NCI-H2196 (cell line): ENCODE results near the gene KCNK7.

ENCODE experiments used
- DNase-seq: peaks from one replicate; lab custom pipeline; 2025; ENCODE audit not compliant: unreplicated experiment; lab: John Stamatoyannopoulos, UW

Gene KCNK7

DNA sequence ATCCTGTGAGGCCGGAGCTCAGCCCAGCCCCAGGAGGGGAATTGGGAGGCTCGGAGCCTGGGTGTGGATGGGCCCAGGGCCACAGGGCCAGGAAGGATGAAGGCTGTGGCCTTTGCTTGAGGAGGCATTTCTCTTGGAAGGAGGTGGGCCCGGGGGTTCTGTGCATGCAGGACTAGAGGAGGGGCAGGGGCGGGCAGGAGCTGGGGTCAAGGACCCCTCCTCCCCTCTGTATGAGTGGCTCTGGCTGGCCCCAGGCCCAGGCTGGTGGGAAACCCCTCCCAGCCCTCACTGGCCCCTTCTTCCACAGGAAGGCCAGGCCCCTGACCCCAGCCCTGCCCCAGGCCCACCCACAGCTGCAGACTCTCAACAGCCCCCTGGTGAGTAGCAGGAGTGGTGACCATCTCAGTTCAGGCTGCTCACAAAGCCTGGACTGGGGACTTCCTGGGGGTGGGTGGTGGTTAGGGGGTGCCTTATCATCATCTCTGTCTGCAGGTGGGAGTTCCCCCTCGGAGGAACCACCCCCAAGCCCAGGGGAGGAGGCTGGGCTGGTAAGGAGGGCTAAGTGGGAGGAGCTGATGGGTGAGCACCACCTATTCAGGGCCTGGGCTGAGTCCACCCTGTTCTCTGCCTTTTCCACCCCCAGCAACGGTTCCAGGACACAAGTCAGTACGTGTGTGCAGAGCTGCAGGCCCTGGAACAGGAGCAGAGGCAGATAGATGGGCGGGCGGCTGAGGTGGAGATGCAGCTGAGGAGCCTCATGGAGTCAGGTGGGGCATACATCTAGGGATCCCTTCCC lies 6.0 kb downstream of the KCNK7 start:
- DNase-seq = no peak

DNA sequence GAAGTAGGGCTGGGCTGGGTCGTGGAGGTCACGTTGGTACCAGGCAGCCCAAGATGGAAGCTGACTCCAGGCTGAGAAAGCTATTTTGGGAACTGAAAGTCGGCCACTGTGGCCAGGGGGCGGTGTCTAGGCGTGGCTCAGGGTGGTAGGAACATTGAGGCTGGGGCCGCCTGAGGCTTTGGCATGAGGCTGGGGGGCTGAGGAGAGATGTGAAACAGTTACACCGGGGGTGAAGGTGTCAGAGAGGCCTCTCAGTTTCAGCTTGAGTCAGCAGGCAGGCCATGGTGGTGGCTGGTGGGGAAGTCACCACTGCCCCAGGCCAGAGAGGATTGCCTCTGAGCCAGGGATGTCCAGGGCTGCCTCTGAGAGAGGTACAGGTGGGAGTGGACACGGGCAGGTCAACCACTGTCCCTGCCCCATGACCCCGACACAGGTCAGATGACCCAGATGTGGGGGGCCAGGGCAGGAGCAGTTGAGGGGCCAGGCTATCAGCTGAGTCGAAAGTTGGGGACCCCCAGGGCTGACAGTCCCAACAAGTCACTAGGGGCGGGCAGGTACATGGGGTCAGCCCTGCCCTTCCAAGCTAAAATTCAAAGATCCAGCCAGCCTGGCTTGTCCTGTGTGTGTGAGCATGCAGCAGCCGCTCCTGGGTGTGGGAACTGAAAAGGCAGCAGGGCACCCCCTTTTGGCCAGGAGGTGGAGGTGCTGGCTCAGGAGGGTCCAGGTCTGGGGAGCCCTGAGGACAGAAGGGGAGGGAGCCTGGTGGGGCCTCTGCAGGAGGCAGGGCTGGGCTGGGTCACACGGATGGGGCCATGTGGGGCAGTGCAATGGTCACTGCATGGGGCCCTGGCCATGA lies 7.2 kb downstream of the KCNK7 start:
- DNase-seq = peak; percentile 23

DNA sequence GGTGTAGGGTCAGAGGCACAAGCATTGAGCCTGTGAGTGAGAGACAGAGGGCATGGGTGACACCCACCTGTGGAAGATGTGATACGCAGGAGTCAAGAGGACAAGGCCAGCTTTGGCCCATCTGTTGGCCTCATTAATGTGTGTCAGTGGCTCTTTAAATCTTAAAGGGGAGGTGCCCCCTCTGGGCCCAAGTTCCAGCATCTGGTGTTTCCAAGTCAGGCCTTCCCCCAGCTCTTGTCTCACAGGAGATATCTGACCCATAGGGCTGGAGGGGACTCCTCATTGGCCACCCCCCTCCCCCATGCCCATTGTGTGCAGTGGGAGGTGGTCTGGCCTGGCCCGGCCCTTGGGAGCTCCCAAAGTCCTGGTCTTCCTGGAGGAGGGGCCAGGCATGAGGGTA lies 8.9 kb downstream of the KCNK7 start:
- no peak for DNase-seq

GRCh38 chr11:65586247-65586630 lies 9.4 kb downstream of the KCNK7 start:
- no peak for DNase-seq

- no peak for DNase-seq
These were observed 10.0 kb downstream of the KCNK7 start for GRCh38 chr11:65585396-65586246.

DNA sequence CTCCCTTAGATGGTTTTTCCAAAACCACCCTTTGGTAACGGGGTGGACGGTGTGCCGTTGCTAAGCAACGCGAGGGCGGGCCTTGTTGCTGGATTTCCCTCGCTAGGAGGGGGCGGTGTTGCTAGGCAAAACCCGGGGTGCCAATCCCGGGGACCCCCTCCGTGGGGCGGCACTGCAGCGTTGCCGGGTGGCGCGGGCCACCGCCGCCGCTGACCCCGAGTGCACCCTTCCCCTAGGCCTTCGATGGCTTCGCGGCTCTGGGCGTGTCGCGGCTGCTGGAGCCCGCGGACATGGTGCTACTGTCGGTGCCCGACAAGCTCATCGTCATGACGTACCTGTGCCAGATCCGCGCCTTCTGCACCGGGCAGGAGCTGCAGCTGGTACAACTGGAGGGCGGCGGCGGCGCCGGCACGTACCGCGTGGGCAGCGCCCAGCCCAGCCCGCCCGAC lies 10.9 kb downstream of the KCNK7 start:
- no peak for DNase-seq

- DNase-seq = no peak
These were observed 11.5 kb downstream of the KCNK7 start for GRCh38 chr11:65584106-65584505.

- DNase-seq = no peak
These were observed 12.0 kb downstream of the KCNK7 start for GRCh38 chr11:65583589-65583988.

DNA sequence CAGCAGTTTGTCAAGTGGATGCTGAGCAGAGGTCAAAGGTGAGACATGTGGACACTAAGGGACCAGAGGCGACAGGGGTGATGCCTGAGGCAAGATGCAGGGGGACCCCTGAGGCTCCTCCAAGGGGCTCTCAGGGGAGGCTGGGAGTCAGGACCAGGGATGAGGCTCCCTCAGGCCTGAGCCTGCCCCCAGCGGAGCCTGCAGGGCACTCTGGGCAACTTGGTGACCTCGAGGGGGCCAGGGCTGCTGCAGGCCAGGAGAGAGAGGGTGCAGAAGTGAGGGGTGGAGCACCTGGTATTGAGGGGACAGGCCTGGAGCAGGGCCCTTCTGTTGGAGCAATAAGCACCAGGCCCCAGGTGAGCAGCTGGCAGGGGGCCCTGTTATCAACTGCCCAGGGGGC lies 13.7 kb downstream of the KCNK7 start:
- DNase-seq = no peak

GRCh38 chr11:65580756-65581155 lies 14.8 kb downstream of the KCNK7 start:
- DNase-seq = no peak

GRCh38 chr11:65580031-65580692 lies 15.4 kb downstream of the KCNK7 start:
- no peak for DNase-seq

- no peak for DNase-seq
These were observed 16.3 kb downstream of the KCNK7 start for GRCh38 chr11:65579291-65579690.

GRCh38 chr11:65578667-65579066 lies 16.9 kb downstream of the KCNK7 start:
- no peak for DNase-seq

- DNase-seq = no peak
These were observed 17.5 kb downstream of the KCNK7 start for GRCh38 chr11:65578134-65578533.

- DNase-seq = no peak
These were observed 17.9 kb downstream of the KCNK7 start for GRCh38 chr11:65577756-65578109.

- peak; percentile 29 for DNase-seq
These were observed 18.5 kb downstream of the KCNK7 start for GRCh38 chr11:65576867-65577755.

- DNase-seq = no peak
These were observed 19.3 kb downstream of the KCNK7 start for GRCh38 chr11:65576232-65576866.

DNA sequence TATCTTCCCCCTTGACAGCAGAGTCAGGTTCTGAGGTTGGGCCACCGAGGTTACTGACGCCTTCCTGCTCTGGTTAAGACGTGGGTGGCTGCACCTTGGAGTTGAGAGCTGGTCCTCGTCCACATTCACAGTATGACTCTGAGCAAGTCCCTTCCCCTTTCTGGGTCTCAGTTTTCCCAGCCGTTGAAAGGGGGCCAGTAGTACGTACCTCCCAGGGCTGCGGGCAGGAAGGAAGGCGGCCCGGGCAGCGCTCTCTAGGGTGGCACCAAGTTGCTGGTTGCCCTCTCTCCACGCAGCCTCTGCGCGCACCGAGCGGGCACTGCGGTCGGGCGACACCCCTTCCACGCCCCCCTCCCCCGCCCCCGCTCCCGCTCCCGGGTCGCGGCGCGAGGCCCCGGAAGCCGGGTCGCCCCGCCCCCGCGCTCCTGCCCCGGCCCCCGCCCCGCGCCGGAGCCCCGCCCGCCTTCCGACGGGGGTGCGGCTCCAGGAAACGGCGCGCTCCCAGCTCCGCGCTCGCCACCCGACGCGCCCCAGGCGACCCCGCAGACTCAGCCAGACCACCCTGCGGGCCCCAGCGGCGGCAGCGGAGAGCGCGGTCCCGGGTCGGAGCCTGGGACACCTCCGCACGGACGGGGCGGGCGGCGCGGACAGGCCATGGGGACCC lies 19.9 kb downstream of the KCNK7 start, which contains the start of gene EHBP1L1:
TSS of gene EHBP1L1 (plus strand) at position 486 of the 664 bp plus-strand sequence. CDS start 250 bp downstream, outside the sequence.
- DNase-seq = peak; percentile 75
